ENCODE data around the gene MGAT4A. TPM values are rescaled to one million over a fixed set of nuclear protein-coding genes. Genes with fewer than 3 reads are reported as not detected.

The MGAT4A gene
- total RNA-seq, 3 donors from 2014 or later = 73.8 to 158 (median 138) TPM

GRCh38 chr2:98683728-98684127 lies 47.2 kb downstream of the MGAT4A start:
- DNase-seq = no peak
- H3K9me3 ChIP-seq = no peaks in the 10 kb centered on the region
- intact Hi-C loops (cut with DNase I, micrococcal nuclease) = no loop called here
- H3K36me3 ChIP-seq (ENCODE audit: low read depth) = no peaks in the 10 kb centered on the region
- no peak overlapping the region for H3K4me3 ChIP-seq
- TF ChIP-seq CTCF (IDR thresholded peaks at IDR 0.05) = no peak
- ATAC-seq = no peak
- no peaks in the 10 kb centered on the region for H3K4me1 ChIP-seq (ENCODE audit: low read depth)

- DNase-seq (no peak), ATAC-seq (no peak)
- no peak overlapping the region for H3K4me3 ChIP-seq
- intact Hi-C loops (cut with DNase I, micrococcal nuclease) = no loop called here
- H3K36me3 ChIP-seq (ENCODE audit: low read depth) = peaks cover 6% of the 10 kb centered on the region
- TF ChIP-seq CTCF (IDR thresholded peaks at IDR 0.05) = no peak
- H3K9me3 ChIP-seq = no peaks in the 10 kb centered on the region
- H3K4me1 ChIP-seq (ENCODE audit: low read depth) = no peaks in the 10 kb centered on the region
Measured at GRCh38 chr2:98676742-98677141, 54.2 kb downstream of the MGAT4A start.

- Histone ChIP-seq H3K4me3 (no peak overlapping the region), H3K9me3 (no peaks in the 10 kb centered on the region), H3K4me1 (ENCODE audit: low read depth) (no peaks in the 10 kb centered on the region), H3K36me3 (ENCODE audit: low read depth) (peaks cover 6% of the 10 kb centered on the region)
- DNase-seq = no peak
- no peak for TF ChIP-seq CTCF (IDR thresholded peaks at IDR 0.05)
- ATAC-seq = no peak
- intact Hi-C loops (cut with DNase I, micrococcal nuclease) = no loop called here
Measured at GRCh38 chr2:98674233-98674964, 56.5 kb downstream of the MGAT4A start.

- H3K9me3 ChIP-seq = no peaks in the 10 kb centered on the region
- no peak for TF ChIP-seq CTCF (IDR thresholded peaks at IDR 0.05)
- no peak for DNase-seq
- H3K36me3 ChIP-seq (ENCODE audit: low read depth) = peaks cover 4% of the 10 kb centered on the region
- H3K4me1 ChIP-seq (ENCODE audit: low read depth) = no peaks in the 10 kb centered on the region
- H3K4me3 ChIP-seq = no peak overlapping the region
- intact Hi-C loops (cut with DNase I, micrococcal nuclease) = no loop called here
- no peak for ATAC-seq
Measured at GRCh38 chr2:98669675-98670074, 61.3 kb downstream of the MGAT4A start.

- Histone ChIP-seq H3K36me3 (ENCODE audit: low read depth) (no peaks in the 10 kb centered on the region), H3K4me1 (ENCODE audit: low read depth) (no peaks in the 10 kb centered on the region), H3K9me3 (no peaks in the 10 kb centered on the region), H3K4me3 (no peak overlapping the region)
- ATAC-seq = no peak
- DNase-seq = no peak
- intact Hi-C loops (cut with DNase I, micrococcal nuclease) = no loop called here
- no peak for TF ChIP-seq CTCF (IDR thresholded peaks at IDR 0.05)
Measured at GRCh38 chr2:98665677-98666076, 65.3 kb downstream of the MGAT4A start.
